GM21619 (cell line): ENCODE results near the gene ANKRD13A.
"Not testable (repeated sequence)": the region's sequence is repeated elsewhere in the genome, so short reads cannot be mapped to it uniquely, and the experiment has no call there.

ENCODE experiments used
- ATAC-seq: cut with Tn5 transposase; IDR thresholded peaks from one replicate; pipeline ENCODE4 v1.9.1; 2021; ENCODE audit not compliant: unreplicated experiment

The ANKRD13A gene

GRCh38 chr12:110077800-110078199, 78.6 kb downstream of the ANKRD13A start:
- no peak for ATAC-seq

GRCh38 chr12:110079477-110080400, 80.5 kb downstream of the ANKRD13A start:
- ATAC-seq = peak; percentile 84

GRCh38 chr12:110080410-110080809, 81.2 kb downstream of the ANKRD13A start:
- no peak for ATAC-seq

GRCh38 chr12:110084314-110085015, 85.2 kb downstream of the ANKRD13A start:
- ATAC-seq = no peak

GRCh38 chr12:110088216-110088615, 89.0 kb downstream of the ANKRD13A start:
- not testable (repeated sequence) for ATAC-seq

GRCh38 chr12:110088936-110089335, 89.7 kb downstream of the ANKRD13A start:
- ATAC-seq = no peak
